SKM-1 treated with dmso at 0.1 percent for 144 hours (cell line): ENCODE measurements around the gene MZF1.
"Not testable (repeated sequence)": the region's sequence is repeated elsewhere in the genome, so short reads cannot be mapped to it uniquely, and the experiment has no call there.

Source experiments
- DNase-seq: peaks from one replicate; lab custom pipeline; 2025; ENCODE audit not compliant: unreplicated experiment; lab: John Stamatoyannopoulos, UW

MZF1 gene

DNA sequence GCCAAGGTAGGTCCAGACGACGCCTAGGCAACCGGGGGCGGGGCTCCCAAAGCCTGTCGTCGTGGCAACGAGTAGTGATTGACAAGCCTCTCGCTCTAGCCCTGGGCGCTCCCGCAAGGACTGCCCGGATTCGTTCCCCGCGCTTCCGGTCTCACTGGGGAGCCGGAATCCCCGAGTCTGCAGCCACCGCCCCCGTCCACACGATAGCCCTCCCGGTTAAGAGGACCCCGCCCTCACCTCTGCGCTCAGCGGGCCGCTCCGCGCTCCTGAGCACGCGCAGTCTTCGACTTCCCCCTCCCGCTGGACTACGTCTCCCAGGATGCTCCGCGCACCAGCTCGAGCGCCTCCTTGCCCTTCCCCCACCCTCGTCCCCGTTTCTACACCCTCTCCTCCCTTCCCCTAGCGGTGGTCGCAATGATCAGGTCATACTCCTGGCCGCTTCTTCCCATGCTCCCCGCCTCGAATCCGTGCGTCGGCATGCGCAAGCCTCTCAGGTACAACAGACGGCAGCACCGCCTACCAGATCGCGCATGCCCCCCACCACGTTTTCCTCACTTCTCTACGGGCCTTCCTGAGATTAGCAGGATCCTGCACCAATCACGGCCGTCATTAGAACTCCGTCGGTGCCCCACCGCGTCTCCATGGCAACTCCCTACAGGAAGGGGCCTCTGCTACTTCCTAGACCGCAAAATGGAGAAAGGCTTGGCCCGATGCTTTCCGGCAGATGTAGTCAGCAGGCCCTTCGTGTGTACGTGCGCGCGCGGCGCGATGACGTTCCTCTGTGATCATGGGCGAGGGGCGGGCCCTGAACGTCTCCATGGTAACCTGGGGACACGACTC, at the start of gene MZF1:
Gene MZF1 (minus strand): TSS at position 518 of the 840 bp plus-strand sequence. CDS start 1,946 bp downstream, outside the sequence.
- no peak for DNase-seq

DNA sequence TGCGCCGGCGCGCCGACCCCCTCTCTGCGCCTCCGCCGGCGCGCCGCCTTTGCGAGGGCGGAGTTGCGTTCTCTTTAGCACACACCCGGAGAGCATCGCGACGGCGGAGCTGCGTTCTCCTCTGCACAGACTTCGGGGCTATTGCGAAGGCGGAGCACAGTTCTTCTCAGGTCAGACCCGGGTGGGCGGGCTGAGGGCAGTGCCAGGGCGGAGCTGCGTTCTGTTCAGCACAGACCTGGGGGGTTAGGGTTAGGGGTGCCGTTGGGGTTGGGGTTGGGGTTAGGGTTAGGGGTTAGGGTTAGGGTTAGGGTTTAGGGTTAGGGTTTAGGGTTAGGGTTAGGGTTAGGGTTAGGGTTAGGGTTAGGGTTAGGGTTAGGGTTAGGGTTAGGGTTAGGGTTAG, 34.1 kb upstream of the MZF1 start:
- not testable (repeated sequence) for DNase-seq

DNA sequence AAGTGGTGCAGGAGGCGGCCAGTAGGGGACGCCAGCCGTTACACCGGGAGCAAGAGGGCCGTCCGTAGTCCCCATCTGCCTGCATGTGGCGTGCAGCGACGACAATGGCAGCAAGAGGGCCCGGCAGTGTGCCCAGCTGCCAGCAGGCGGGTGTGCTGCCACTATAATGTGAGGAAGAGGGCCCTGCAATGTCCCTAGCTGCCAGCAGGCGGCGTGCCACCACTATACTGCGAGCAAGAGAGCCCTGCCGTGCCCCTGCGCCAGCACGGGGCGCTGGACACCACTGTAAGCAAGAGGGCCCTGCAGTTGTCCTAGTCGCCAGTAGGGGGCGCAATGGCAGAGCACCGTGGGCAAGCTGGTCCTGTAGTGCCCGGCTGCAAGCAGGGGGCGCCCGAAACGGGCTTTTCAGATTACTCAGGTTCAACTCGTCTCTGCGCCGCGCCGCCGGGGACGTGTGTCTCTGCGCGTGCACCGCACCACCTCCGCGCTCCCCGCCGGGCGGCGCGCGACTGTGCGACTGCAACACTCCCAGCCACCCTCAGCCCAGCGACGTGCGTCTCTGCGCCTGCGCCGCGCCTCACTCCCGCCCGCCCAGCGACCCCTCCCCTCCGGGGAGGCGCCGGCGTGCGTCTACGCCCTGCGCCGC, 33.2 kb upstream of the MZF1 start:
- not testable (repeated sequence) for DNase-seq

DNA sequence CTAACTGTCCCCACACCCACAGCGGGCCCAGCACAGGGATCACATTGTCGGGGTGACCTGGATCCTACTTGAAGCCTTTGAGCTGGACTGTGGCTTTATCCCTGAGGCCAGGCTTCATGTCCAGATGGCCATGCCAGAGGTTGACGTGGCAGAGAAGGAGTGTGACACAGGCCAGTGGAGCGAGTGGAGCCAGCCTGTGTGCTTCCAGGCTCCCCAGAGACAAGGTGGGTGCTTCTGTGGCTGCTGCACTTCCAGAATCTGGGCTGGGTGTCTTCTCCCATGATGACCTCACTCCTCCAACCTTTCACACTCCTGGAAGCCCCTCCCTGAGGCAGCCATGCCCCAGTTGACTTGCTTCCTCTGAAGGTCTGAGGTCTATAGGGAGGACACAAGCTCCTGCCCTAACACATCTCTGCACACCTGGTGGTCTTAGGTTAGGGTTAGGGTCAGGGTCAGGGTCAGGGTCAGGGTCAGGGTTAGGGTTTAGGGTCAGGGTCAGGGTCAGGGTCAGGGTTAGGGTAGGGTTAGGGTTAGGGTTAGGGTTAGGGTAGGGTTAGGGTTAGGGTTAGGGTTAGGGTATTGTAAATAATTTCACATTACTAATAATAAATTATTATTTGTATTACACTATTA, 13.1 kb upstream of the MZF1 start:
- DNase-seq = no peak

DNA sequence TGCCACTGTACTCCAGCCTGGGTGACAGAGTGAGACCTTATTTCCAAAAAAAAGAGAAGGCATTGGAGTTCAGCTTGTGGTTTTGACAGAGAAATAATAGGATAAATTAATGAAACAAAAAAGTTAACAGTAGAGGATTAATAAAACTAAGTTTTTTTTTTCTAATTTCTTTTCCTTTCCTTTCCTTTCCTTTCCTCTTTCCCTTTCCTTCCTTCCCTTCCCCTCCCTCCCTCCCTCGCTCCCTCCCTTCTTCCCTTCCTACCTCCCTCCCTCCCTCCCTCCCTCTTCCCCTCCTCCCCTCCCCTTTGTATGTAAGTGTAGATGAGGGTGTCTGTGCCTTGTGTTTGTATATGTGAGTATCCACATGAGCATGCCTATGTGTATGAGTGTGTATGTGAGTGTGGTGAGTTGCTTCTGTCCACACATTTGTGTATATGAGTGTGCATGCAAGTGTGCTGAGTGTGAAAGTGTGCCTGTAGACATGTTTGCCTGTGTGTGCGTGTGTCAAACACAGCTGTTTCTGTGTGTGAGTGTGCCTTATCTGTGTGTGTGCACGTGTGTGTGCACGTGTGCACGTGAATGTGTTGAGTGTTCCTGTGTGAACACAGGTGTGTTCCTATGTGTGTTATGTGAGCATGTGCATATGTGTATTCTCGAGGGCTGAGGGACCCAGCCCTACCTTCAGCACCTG, 12.5 kb upstream of the MZF1 start:
- DNase-seq = no peak

DNA sequence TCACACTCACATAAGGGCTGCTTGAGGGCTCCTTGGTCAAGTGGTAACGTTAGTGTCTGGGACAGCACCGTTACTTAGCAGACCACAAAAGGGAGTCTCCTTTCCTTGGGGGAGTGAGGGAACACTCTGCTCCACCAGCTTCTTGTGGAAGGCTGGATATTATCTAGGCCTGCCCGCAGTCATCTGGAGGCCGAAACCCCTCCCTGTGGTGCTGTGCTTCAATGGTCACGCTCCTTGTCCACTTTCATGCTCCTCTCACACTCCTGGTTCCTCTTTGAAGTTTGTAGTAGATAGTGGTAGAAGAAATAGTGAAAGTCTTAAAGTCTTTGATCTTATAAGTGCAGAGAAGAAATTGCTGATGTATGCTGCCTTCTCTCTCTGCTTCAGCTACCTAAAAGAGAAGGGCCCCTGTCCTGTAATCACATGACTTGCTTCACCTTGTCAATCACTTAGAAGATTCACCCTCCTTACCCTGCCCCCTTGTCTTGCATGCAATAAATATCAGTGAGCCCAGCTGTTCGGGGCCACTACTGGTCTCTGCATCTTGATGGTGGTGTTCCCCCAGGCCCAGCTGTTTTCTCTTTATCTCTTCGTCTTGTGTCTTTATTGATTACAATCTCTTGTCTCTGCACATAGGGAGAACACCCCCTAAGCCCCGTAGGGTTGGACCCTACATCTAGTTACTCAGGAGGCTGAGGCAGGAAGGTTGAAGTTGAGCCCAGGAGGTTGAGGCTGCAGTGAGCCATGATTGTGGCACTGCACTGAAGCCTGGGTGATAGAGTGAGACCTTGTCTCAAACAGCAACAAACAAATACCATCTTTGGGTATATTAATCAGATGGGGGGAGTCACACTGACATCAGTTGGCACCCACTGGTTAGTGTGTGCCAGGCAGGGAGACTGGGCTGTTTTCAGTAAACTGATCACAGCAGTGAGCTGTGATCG, 11.6 kb upstream of the MZF1 start:
- DNase-seq = no peak

DNA sequence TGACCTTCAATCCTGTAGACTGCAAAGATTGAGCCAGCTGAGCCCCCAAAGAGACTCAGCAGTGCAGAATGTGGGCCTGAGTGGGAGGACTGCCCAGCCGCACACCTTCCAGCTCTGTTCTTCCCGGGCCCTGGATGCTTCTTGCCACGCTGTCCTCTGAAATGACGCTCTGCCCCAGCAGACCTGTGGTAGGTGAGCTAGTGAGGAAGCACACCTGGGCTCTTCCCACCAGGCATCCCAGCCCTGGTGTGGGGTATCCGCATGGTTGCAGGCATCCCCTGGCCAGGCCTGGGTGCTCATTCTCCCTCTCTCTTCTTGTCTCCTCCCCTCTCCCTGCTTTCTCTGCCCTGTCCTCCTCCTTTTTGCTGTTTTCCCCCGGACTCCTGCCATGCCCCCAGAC, 9.8 kb upstream of the MZF1 start:
- no peak for DNase-seq

DNA sequence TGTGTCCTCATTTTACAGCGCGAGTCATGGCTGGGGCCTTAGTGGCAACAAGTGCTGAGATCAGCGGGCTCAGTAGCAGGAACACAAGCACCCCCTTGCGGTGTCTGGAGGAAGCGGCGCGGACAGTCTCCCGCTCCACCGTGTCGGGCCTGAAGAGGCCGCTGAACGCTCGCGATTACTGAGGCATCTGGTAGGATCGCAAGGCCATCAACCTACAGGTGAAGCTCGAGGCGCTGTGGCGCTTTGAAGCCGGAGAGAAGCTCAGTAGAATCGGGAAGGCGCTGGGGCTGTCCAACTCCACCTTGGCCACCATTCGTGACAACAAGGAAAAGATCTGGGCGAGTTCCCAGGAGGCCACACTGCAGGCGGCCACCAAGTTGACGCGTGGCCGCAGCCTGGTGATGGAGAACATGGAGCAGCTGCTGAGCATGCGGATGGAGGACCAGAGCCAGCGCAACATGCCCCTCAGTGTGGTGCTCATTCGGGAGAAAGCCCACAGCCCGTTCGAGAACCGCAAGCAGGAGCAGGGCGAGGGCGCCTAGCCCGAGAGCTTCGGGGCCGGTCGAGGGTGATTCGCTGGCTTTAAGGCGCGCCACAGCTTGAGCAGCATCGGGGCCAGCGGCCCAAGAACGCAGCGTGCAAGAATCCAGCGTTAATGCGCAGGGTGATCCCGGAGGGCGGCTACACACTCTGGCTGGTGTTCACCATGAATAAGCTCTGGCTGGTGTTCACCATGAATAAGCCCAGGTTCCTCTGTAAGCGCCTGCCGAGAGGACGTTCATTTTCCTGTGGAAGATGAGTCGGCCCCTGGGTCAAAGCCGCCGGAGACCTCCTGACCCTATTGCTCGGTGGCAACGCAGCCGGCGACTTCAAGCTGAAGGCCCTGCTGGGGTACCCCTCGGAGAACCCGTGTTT, 8.3 kb upstream of the MZF1 start:
- no peak for DNase-seq

DNA sequence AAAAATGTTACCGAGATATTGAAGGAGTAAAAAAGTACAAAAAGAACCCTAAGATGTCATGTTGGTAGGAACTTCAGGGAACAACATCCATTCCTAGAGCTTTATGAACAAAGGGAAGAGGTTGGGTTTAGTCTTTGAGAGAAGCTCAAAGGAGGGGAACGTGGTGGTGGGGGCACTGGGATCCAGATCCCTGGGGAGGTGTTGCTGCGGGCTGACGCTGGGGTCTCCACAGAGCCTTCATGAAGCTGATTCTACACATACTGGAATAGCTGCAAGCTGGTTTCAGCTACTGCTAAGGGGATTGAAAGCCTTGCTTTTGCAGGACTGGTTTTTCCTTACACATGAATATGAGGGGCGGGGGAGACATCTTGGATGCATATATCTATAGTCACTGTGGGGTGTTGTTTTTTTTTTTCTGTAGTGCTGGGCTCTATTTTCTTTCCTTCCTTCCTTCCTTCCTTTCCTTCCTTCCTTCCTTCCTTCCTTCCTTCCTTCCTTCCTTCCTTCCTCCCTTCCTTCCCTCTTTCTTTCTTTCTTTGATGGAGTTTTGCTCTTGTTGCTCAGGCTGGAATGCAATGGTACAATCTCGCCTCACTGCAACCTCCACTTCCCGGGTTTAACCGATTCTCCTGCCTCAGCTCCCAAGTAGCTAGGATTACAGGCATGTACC, 6.5 kb upstream of the MZF1 start:
- no peak for DNase-seq

DNA sequence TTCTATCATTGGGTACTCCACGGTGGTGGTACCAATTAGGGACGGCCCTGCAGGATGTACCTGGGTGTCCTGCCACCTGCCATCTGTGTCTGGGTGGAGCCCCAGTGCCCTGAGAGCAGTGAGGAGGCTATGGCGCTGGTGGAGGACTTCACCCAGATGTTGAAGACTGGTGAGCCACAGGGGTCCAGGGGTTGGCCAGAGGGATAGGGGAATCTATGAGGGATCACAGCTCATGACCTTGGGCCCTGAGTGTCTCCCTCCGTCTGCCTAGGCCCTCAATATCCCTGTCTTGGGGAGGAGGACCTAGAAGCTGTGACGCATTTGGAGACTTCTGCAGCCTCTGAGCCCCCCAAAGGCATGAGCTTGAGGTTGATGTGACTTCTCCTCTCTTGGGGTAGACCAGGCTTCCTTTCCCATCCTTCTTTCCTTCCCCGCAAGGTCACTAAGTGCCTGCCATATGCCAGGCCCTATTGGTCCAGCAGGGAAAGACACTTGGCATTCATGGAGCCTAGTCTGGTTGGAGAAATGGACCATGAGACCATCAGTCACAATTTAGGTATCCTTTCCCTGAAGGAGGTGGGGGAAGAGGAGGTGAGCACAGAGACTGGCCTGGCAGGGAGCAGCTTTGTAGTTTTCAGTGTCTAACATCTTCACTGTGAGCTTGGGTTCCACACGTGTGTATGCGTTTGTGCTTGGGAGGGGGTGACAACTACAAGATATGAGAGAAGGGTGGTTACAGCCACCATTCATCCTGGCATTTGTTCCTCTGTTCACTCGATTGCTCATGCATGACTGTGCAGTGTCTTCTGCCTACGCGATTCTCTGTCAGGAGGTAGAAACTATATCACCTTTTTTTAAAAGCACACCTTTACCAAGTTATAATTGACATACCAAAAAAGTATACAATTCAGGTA, 5.1 kb upstream of the MZF1 start:
- DNase-seq = no peak

DNA sequence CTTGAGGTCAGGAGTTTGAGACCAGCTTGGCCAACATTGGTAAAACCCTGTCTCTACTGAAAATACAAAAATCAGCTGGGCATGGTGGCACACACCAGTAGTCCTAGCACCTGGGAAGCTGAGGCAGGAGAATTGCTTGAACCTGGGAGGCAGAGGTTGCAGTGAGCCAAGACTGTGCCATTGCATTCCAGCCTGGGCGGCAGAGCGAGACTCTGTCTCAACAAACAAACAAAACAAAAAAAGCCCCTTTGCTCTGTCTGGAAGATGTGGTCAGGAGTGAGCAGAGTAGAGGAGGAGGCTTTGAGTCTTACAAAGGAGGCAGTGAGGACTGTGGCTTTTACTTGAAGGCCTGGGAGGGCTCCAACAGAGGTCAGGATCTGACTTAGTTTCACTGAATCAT, 4.4 kb upstream of the MZF1 start:
- not testable (repeated sequence) for DNase-seq

DNA sequence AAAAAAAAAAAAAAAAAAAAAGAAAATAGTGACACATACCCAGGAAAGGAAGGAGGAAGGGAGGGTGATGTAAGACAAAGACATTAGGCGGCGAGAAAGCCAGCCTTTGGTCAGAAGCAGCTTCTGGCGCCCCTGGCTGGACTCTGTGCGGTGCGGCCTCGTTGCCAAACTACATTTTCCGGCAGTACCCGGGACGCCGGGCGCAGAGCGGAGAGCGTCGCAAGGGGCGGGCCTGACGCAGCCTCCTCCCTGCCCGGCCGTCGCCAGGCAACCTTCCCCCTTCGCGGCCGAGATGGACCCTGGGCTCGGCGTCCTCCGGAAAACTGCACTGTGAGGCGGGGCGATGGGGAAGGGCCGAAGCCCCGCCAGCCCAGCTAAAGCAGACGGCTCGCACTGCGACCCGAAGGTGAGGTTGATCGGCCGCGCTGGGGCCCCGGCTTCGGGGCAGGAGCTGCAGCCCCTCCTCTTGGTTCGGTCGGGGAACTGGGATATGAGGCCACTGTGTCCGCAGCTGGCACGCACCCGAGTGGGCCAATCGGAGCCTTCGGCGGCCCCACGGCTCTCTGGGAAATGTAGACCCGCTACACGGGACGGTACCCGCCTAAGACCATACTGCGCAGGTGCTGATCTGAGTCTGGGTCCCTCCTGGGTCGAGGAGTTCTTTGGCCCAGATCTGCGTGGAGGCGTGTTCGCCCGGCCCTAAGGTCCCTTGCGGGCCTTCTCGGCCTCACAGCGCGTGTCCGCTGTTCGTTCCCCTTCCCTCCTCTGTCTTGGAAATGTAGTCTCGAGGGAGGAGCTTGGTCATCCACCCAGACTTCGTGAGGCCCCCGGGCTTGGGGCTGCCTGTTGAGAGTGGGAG, 2.3 kb upstream of the MZF1 start:
- no peak for DNase-seq

DNA sequence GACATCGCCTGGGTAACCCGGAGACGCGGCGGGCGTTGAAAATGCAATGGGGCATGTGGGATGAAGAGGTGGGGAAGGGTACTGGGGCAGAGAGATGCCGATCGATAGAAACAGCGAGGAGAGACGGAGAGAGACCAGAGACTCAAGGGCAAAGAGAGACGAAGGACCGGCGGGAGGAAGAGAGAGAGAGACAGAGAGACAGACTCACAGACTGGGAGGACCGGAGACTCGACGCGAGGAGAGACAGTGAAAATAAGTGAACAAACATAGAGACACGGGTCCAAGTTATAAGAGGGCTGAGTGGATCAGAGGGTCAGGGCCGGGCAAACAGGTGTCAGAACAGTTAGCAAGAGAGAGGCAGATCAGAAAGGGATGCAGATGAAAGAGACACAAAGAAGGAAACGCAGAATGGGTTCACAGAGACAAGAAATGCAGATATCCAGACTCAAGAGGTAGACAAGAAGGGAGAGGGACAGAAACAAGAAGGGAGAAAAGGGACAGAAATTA, 576 bp upstream of the MZF1 start:
- DNase-seq = no peak

DNA sequence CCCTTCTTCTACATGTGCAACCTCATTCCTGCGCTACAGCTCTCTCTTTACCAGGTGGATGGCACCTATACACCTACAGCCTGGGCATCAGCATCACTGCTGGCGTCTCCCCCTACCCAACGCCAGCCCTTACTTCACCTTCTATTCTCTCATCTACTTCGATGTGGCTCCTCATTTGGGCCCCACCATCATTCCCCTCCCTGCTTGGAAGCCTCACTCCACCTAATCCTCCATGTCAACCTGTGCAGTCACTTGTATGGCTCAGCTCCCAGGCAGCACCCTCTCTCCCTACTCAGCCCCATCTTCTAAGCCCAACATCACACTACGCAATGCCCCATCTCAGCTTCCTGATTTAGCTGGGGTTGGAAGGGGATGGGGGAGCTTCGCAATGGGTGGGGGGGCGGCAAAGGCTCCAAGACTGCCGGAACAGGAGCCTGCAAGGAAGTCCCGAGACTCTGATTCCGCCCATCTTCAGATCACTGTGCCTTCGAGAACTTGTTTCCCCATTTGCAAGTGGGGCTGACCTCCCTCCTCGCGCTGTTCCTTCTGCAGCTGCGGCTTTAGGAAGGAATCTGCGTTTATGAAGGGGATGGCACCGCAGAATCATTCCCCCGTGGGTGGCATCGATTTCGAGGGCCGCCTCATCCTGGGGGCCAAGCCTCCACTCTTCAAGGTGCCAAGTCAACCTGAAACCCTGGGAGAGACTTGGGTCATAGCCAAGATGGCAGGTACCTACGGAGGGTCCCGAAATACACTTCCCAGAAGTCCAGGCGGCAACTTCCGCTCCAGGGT, 913 bp downstream of the MZF1 start:
- DNase-seq = no peak

DNA sequence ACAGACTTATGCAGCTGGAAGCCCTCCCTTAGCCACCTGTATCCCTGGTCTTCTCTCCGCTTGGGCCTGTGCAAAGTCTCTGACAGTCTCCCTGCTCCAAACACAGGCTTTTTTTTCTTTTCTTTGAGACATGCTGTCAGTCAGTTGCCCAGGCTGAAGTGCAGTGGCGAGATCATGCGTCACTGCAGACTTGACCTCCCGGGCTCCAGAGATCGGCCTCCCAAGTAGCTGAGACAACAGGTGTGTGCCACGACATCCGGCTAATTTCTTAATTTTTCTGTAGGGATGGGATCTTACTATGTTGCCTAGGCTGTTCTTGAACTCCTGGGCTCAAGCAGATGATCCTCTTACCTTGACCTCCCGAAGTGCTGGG, 1.6 kb downstream of the MZF1 start:
- no peak for DNase-seq
